Fibroblast of the aortic adventitia (primary cell): ENCODE data around the gene ZNF609. TPM values are rescaled to one million over a fixed set of nuclear protein-coding genes. Genes with fewer than 3 reads are reported as not detected.

Experiments
- DNase-seq: peaks from one replicate; pipeline ENCODE4 v3.0.0-alpha.2; 2010; ENCODE audit warnings: low read depth
- H3K4me3 ChIP-seq: 2 replicates; pipeline ENCODE4 v1.5.1; 2011; ENCODE audit warnings: low read depth, mild to moderate bottlenecking, control low read depth, low read length, moderate library complexity
- total RNA-seq: library from RNA; depleted of rRNA; stranded (reverse); fragments of >200 nt; gene quantifications from 2 replicates; pipeline ENCODE4 v1.2.3, GENCODE V29; 2012; ENCODE audit warnings: low replicate concordance
- TF ChIP-seq, protein P1 (sequence below): IDR thresholded peaks from 2 replicates; pipeline ENCODE4 v1.5.1; 2011; ENCODE audit warnings: mild to moderate bottlenecking, low read length, control low read depth, inconsistent platforms; ENCODE audit not compliant: insufficient read depth

The ZNF609 gene
- total RNA-seq, 1 donor: 19.3 TPM

- no peak overlapping the region for H3K4me3 ChIP-seq
- no peak for DNase-seq
- TF ChIP-seq, protein P1, sequence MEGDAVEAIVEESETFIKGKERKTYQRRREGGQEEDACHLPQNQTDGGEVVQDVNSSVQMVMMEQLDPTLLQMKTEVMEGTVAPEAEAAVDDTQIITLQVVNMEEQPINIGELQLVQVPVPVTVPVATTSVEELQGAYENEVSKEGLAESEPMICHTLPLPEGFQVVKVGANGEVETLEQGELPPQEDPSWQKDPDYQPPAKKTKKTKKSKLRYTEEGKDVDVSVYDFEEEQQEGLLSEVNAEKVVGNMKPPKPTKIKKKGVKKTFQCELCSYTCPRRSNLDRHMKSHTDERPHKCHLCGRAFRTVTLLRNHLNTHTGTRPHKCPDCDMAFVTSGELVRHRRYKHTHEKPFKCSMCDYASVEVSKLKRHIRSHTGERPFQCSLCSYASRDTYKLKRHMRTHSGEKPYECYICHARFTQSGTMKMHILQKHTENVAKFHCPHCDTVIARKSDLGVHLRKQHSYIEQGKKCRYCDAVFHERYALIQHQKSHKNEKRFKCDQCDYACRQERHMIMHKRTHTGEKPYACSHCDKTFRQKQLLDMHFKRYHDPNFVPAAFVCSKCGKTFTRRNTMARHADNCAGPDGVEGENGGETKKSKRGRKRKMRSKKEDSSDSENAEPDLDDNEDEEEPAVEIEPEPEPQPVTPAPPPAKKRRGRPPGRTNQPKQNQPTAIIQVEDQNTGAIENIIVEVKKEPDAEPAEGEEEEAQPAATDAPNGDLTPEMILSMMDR: no peak
Observed at GRCh38 chr15:64691896-64692565, 231.7 kb downstream of the ZNF609 start.

DNA sequence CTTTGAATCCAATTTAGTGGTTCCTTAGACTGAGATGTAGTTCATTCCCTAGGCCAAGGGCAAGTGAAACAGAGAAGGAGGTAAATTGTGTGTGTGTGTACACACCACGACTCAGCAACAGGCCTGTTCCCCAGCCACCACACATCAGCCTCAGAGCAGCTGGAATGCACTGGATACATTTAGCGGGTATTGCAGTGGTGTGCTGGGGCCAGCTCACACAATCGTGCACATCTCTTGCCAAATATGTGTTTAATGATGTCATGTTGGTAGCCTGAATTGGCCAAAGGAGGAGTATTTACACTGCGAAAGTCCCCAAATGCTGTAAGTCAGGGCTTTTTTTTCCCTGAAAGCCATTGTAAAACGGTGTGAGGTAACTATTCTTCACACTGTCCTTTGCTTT, 232.8 kb downstream of the ZNF609 start:
- H3K4me3 ChIP-seq: no peak overlapping the region
- TF ChIP-seq, protein P1: no peak
- peak; percentile 94 for DNase-seq

GRCh38 chr15:64694816-64695215, 234.4 kb downstream of the ZNF609 start:
- no peak for DNase-seq
- no peak overlapping the region for H3K4me3 ChIP-seq
- TF ChIP-seq, protein P1: no peak

DNA sequence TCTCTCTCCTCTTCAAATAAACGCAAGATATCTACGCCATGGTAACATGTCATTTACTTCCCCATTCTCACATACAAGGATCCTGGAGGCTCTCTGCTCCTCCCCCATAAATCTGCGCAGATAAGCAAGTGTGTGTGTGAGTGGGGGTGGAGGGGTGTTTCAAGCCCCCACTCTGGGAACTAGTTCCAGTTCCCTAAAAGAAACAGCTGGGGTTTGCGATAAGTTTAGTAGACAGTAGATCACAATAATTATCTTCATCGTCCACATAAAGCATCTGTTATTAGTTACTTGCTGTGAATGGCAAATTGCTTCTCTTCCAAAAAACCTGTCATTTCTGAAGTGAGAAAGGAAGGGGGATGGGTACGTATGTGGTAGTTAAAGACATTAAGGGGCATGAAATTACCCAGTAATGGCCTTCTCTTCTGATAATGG, 235.2 kb downstream of the ZNF609 start:
- H3K4me3 ChIP-seq: no peak overlapping the region
- TF ChIP-seq, protein P1: no peak
- DNase-seq: no peak

- H3K4me3 ChIP-seq: no peak overlapping the region
- TF ChIP-seq, protein P1: no peak
- no peak for DNase-seq
Observed at GRCh38 chr15:64696481-64696880, 236.1 kb downstream of the ZNF609 start.

DNA sequence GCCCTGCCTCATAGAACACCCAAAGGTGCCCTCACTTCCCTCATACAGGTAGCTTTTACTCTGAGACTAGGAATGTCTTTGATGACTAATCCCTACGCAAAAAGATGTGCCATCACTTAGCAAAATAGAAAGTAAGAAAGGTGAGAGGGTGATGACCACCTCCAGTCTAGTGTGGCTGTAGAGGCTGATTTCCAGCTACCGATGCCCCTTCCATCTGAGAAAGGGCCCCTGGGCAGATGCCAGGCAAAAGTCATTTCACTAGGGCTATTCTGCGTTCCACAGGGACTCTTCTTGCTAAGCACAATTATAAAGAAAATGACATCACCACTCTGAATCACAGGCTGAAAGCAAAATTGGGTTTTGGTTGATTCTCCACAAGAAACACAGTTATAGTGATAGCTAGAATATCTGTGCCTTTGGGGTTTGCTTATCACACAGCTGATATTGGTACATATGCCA, 237.6 kb downstream of the ZNF609 start:
- peak; percentile 31 for DNase-seq
- no peak overlapping the region for H3K4me3 ChIP-seq
- TF ChIP-seq, protein P1: no peak

DNA sequence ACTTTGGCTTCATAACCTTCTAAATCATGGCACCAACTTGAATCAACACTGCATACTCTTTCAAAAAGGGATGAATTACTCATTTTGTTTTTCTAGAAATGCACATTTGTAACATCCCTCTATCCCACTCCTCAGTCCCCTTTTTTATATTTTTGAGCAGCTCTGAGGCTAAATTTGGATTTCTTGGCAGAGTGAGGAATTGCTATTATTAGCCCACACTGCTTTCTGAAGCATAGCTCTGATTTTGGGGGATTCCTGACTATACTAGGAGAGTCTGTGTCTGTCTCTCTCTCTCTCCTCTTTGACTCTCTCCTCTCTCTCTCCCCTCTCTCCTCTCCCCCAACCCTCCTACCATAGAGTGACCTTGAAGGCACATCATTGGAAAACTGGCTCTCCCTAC, 238.4 kb downstream of the ZNF609 start:
- TF ChIP-seq, protein P1: no peak
- H3K4me3 ChIP-seq: no peak overlapping the region
- DNase-seq: no peak
